Omental fat pad (tissue), 4 donors: ENCODE measurements around the gene AKT1. TPM values are rescaled to one million over a fixed set of nuclear protein-coding genes. Genes with fewer than 3 reads are reported as not detected.

Experiments used
- ATAC-seq: fragments of 150-250 bp; one replicate; pipeline ENCODE4 v1.9.1; 2016; ENCODE audit warnings: mild to moderate bottlenecking, moderate library complexity; ENCODE audit not compliant: low FRiP score
- DNase-seq: peaks from one replicate; pipeline ENCODE4 v3.0.0-alpha.2; 2019; ENCODE audit warnings: low spot score
- total RNA-seq, 4 donors: library from RNA; depleted of rRNA; stranded (reverse); fragments of >200 nt; gene quantifications; one replicate each; pipeline ENCODE4 v1.1.0, GENCODE V29; 2016
- TF ChIP-seq, protein P1 (sequence below), 3 donors: fragments of 450-650 bp; IDR thresholded peaks; one replicate each; pipeline ENCODE4 v1.5.1; 2016 to 2017; ENCODE audit warnings: antibody characterized with exemption in 3 of 3, mild to moderate bottlenecking in 3 of 3, moderate library complexity in 2 of 3

AKT1 gene
- total RNA-seq, 4 donors from 2014 or later: 104 to 121 (median 107) TPM

DNA sequence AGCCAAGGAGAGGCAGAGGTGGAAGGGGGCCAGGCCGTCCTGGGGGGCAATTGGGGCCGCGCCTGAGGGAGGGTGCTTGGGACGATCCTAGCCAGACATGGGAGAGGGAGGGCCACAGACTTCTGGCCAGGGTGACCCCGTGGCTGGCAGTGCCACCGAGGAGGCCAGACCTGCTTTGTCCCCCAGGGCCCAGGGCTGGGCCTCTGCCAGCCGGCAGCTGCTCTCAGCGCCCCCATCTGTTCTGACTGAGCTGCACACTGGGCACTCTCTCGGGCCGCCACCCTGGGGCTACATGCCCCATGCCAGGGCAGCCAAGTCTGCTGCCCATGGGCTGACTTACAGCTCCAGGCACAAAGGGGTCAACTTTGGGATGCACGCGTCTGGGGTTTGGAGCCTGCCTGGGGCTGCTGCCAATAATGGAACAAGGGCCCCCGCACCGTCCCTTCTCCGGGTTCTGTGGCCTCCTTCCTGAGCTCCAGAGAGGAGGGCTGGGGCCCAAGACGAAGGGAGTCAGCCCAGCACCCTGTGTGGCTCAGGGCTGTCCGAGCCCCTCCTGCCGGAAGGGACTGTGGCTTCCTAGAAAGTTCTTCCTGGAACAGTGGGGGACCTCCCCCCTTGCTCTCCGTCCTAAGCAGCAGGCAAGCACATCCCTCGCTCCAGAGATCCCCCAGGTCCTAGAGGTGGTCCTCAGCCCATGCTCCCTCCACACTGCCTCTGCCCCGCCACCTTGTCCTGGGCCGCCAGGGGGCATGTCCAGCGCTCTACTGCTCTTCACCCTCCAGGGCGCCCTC lies 70.4 kb downstream of the AKT1 start:
- peak; percentile 1 for ATAC-seq
- no peak for DNase-seq

DNA sequence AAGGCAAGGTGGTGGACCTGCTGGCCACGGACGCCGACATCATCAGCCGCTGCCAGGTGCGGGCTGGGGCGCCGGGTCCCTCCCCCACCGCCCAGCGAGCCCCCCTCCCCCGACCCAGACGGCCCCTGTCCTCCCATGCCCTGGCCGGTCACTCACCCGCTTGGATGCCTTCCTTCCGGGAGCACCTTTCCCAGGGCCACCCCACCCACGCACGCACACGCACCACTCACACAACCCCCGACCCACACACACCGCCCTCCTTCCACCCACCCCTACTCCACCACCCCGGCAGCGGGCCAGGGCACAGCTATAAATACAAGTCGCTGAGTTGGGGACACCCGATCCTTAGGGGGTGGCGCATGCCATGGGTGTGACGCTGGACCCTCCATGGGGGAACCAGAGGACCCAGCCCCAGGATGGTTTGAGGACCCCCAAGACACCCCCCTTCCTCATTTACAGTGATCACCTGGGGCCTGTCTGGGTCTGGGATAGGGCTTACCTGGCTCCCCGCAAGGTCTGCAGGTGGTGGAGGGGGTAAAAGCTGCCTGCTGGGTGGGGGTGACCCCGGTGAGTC lies 71.1 kb downstream of the AKT1 start:
- no peak for DNase-seq

More for the DNA sequence above, 70.4 kb downstream of the AKT1 start:
- TF ChIP-seq, protein P1, sequence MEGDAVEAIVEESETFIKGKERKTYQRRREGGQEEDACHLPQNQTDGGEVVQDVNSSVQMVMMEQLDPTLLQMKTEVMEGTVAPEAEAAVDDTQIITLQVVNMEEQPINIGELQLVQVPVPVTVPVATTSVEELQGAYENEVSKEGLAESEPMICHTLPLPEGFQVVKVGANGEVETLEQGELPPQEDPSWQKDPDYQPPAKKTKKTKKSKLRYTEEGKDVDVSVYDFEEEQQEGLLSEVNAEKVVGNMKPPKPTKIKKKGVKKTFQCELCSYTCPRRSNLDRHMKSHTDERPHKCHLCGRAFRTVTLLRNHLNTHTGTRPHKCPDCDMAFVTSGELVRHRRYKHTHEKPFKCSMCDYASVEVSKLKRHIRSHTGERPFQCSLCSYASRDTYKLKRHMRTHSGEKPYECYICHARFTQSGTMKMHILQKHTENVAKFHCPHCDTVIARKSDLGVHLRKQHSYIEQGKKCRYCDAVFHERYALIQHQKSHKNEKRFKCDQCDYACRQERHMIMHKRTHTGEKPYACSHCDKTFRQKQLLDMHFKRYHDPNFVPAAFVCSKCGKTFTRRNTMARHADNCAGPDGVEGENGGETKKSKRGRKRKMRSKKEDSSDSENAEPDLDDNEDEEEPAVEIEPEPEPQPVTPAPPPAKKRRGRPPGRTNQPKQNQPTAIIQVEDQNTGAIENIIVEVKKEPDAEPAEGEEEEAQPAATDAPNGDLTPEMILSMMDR (IDR thresholded peaks at IDR 0.05): no peak

DNA sequence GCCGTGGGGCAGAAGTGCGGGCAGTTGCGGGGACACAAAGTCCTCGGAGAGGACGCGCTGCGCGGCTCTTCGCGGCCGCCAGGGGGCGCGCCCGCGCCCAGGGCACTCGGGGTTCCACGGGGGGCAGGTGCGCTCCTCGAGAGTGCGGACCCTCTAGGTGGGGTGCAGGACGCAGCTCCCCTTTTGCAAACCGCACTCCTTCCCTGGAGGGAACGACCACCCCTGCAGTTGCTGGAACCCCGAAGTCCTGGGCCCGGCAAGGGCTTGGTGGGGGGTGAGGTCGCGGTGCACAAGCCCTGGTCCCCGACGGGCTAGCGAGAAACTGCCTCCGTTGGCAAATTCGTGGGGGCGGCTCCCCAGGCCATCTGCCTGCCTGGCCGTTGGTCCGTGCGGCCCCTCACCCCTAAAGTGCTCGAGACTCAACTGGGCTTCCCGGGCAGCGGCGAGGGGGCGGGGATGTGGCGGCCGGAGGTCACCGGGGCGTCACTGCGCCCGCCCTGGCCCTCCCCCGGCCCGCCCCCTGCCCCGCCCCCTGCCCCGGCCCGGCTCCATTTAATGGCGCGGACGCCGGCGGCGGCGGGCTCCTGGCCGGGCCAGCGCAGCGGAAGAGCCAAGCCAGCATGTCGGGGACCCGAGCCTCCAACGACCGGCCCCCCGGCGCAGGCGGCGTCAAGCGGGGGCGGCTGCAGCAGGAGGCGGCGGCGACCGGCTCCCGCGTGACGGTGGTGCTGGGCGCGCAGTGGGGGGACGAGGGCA lies 71.7 kb downstream of the AKT1 start, which contains the start of gene ADSS1:
Gene ADSS1, plus strand, starts transcription at position 579 of the 756 bp plus-strand sequence. Its CDS starts 42 bp downstream, at position 621.
- TF ChIP-seq, protein P1 (IDR thresholded peaks at IDR 0.05): peak in 1 of 3 donors; percentile 67
- peak; percentile 29 for ATAC-seq
- no peak for DNase-seq

More for the DNA sequence above, 71.1 kb downstream of the AKT1 start:
- peak; percentile 16 for ATAC-seq
- TF ChIP-seq, protein P1 (IDR thresholded peaks at IDR 0.05): no peak

DNA sequence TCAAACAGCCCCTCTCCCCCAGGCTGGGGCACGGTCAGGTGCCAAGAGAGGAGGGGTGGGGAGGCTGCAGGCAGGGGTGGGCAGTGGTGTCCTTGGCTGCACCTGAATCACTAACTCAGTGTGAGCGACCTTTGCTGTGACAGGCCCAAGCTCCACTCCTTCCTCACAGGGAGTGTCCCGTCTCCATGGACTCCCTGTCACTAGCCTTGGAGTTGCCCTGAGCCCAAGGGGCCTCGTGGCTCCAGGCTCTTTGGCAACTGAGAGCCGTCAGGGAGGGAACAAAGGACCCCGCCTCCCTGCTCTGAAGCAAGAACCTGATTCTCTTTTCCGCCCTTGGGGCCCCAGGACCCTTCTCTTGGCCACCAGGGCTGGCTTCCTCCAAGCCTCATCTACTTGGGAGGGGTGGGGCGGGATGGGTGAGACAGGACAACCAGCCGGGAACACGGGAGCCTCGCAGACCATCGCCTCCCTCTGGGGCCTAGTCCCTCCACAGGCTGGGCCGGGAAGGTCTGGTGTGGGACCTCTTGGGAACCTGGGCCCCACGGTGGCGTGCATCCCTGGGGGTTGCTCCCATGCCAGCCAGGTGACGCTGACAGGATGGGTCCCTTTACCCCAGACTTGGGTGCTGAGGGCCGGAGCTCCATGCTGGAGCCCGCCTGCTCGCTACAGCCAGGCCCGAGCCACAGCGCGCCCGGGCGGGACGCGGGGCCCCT lies 72.5 kb downstream of the AKT1 start:
- ATAC-seq: no peak
- TF ChIP-seq, protein P1 (IDR thresholded peaks at IDR 0.05): no peak
- DNase-seq: no peak

DNA sequence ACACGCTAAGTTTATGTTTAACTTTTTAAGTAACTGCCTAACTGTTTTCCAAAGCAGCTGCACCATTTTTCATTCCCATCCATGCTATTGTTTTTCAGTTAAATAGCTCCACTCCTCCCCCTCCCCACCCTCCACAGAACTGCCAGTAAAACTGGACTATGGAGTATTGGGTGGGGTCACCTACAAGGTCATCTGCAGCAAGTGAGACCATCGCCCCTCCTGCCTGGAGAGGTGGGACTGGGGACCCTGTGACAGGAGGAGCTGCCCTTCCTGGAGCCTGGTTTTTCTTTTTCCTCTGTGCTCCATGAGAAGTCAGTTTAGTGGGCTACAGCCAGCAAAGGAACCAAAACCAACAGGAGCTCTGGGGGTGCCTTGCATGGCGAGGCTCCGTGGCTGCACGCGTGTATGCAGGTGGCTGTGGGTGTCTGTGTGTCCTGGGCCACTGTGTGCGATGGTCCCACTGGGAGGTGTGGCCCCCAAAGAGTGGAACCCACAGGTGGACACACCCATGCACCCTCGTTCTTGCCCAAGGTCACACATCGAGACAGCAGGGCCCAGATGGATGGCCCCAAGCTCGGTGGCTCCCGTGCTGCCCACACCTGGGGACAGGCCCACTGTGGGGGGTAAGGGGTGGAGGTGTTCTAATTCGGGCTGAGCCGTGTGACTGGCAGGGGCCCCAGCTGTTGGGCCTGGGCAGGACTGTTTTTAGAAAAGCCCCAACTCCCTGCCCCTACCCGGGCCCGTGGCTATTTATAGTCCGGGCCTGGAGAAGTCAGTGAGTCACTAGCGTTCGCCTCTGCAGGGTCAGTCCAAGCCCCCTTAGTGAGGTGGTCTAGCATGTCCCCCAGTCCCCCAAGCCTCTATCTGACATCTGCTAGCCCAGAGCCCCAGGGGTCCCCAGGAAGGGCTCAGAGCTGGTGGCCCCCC lies 73.8 kb downstream of the AKT1 start:
- no peak for DNase-seq
- no peak for ATAC-seq
- TF ChIP-seq, protein P1 (IDR thresholded peaks at IDR 0.05): no peak

Other genes with a start within 250 kb of the AKT1 start
- 10 to 100 TPM; 25.8 to 57.8 (median 35.4) TPM for gene C14orf180, start 216.0 kb downstream of the AKT1 start, total RNA-seq
- not detected for gene TMEM179, start 191.0 kb downstream of the AKT1 start, total RNA-seq
- gene INF2, start 106.1 kb downstream of the AKT1 start, total RNA-seq: 100 to 1,000 TPM in 1 of 4 donors, 10 to 100 TPM in 3; 50.9 to 104 (median 87.5) TPM
- gene ADSS1, start 71.5 kb downstream of the AKT1 start, total RNA-seq: 10 to 100 TPM in 1 of 4 donors, 1 to 10 TPM in 3; 3.7 to 26.0 (median 5.6) TPM
- gene SIVA1, start 42.6 kb downstream of the AKT1 start, total RNA-seq: 100 to 1,000 TPM; 141 to 262 (median 167) TPM
- 1 to 10 TPM; 3.0 to 8.0 (median 6.3) TPM for gene ZBTB42, start 5.4 kb upstream of the AKT1 start, total RNA-seq
- gene CEP170B, start 69.5 kb upstream of the AKT1 start, total RNA-seq: 10 to 100 TPM in 3 of 4 donors, 1 to 10 TPM in 1; 5.5 to 29.3 (median 13.0) TPM
- gene PLD4, start 129.1 kb upstream of the AKT1 start, total RNA-seq: under 1 TPM in 3 of 4 donors, not detected in 1; under 0.01 to 0.37 (median 0.16) TPM
- gene AHNAK2, start 182.6 kb upstream of the AKT1 start, total RNA-seq: 10 to 100 TPM; 18.6 to 44.5 (median 34.2) TPM
- gene CLBA1, start 190.0 kb upstream of the AKT1 start, total RNA-seq: 1 to 10 TPM; 2.5 to 6.1 (median 3.3) TPM
- 1 to 10 TPM; 5.3 to 8.0 (median 6.4) TPM for gene CDCA4, start 225.3 kb upstream of the AKT1 start, total RNA-seq